ENCODE data around the gene SST. TPM values are rescaled to one million over a fixed set of nuclear protein-coding genes. Genes with fewer than 3 reads are reported as not detected.

Gene SST
- total and polyA plus RNA-seq, 2 of the 8 experiments (the other 6 are each of a cell fraction or from before 2014, with no cell fraction given) = 0.50 TPM; not detected in 1

- TF ChIP-seq SIN3A (conservative IDR thresholded peaks at IDR 0.05 in 1 of 2, IDR thresholded peaks at IDR 0.05 in 1 of 2; ENCODE audit: low read depth in 1 of 2, low read length in 2 of 2) (no peak), KDM4A (IDR thresholded peaks at IDR 0.05; ENCODE audit: low read depth, low read length, severe bottlenecking) (no peak), BACH1 (IDR thresholded peaks at IDR 0.05; ENCODE audit: low read length) (no peak)
Measured at GRCh38 chr3:187661267-187661666, 8.9 kb downstream of the SST start (continued).
